Measurements from ENCODE around the gene CD79A. TPM values are rescaled to one million over a fixed set of nuclear protein-coding genes. Genes with fewer than 3 reads are reported as not detected.

Gene CD79A
- total and polyA plus RNA-seq, 2 donors (not counting 3 experiments of a cell fraction or from before 2014, with no cell fraction given), result 0.32 TPM; not detected in 1

GRCh38 chr19:41920882-41921576, 44.0 kb downstream of the CD79A start:
- ChIA-PET CTCF (interaction anchor here (1.0 kb wide), 1 partner anchor 12 kb away, joined by 3 read pairs; no protein-coding TSS in a partner anchor), POLR2A (no interaction called here)
- BruUV-seq (replicated peaks), result no TSS peak
- Histone ChIP-seq H3K9me3 (replicated peaks; ENCODE audit: control insufficient read depth, insufficient read depth, low read length) (no peaks in the 10 kb centered on the region), H3K36me3 (ENCODE audit: control insufficient read depth in 2 of 2, extremely low read depth in 1 of 2, insufficient read depth in 2 of 2, low read length in 2 of 2) (no peaks in the 10 kb centered on the region), H4K20me1 (replicated peaks; ENCODE audit: control insufficient read depth, extremely low read depth, insufficient read depth, low read length) (no peaks in the 10 kb centered on the region), H3K4me2 (ENCODE audit: insufficient read depth, low read length) (no peak overlapping the region), H2AFZ (ENCODE audit: low read depth, low read length) (no peak overlapping the region), H3K4me3 (replicated peaks in 1 of 3; ENCODE audit: insufficient read depth in 1 of 3, low read depth in 1 of 3, low read length in 3 of 3) (no peak overlapping the region), H3K79me2 (ENCODE audit: control insufficient read depth, insufficient read depth, low read length) (no peaks in the 10 kb centered on the region), H3K9me1 (replicated peaks; ENCODE audit: control insufficient read depth, extremely low read depth, insufficient read depth, low read length) (no peaks in the 10 kb centered on the region), H3K4me1 (ENCODE audit: control insufficient read depth, extremely low read depth, insufficient read depth, low read length) (no peaks in the 10 kb centered on the region), H3K9ac (replicated peaks; ENCODE audit: extremely low read depth, insufficient read depth, low read length) (no peak overlapping the region), H3K27me3 (ENCODE audit: control insufficient read depth in 2 of 2, insufficient read depth in 2 of 2, low read length in 2 of 2) (peaks cover 48 to 53% of the 10 kb centered on the region in 2 experiments), H3K27ac (ENCODE audit: insufficient read depth, low read depth, low read length) (no peak overlapping the region)
- intact Hi-C loops (cut with micrococcal nuclease), result no loop called here
- DNase-seq (ENCODE audit: low read depth, low spot score) (no peak), FAIRE-seq (no peak)
- TF ChIP-seq GATA2 (IDR thresholded peaks at IDR 0.05; ENCODE audit: insufficient read depth, insufficient read length, low read depth, low read length) (no peak), EZH2 (IDR thresholded peaks at IDR 0.05; ENCODE audit: borderline replicate concordance, low read depth, low read length, severe bottlenecking) (peak; percentile 54)
- dilution Hi-C loops (cut with MboI; ENCODE audit: extremely low pct_ligation_motif_present, low sequenced_read_pairs), result no loop called here

DNA sequence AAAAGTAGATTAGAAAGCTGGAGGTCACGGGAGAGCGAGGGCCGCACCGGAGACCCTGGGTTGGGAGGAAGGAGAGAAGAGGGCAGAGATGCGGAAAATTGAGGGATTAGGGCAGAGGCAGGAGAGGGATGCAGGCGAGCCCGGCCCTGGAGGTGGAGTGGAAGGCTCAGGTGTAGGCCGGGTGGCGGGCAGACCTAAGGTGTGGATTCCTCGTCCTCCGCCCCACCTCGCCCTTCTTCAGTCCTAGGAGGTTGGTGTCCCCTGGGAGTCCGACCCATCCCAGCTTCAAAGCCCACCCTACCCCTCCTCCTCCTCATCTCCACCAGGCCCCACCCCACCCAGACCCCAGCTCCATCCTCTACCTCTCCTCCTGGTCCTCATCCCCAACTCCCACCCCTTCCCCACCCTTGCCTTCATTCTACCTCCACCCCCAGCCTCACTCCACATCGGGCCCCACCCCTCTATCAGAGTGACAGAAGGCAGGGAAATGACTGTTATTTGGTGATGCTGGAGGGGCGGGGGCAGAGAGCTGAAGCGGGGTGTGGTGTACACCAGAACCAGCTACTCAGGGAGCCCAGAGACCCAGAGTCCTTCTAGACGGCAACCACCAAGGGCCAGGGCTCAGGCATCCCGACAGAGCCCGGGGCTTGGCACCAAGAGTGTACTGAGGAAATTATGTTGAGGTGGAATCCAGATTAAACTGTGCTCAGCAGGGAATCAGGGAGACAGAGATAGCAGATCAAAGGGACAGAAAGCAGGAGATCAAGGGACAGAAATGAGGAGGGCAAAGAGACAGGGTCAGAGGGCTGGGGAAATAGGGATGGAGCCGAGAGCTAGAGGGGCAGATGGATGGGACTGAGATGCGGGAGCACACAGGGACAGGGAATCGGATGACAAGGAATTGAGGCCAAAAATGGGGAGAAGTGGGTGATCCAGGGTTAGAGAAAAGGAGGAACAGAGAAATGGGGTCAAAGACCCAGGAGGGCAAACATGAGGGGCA, 44.8 kb downstream of the CD79A start:
- POLR2A ChIA-PET, result no interaction called here
- H3K4me3 ChIP-seq (replicated peaks in 1 of 3; ENCODE audit: insufficient read depth in 1 of 3, low read depth in 1 of 3, low read length in 3 of 3), result no peak overlapping the region
- H3K27ac ChIP-seq (ENCODE audit: insufficient read depth, low read depth, low read length), result no peak overlapping the region
- H3K36me3 ChIP-seq (ENCODE audit: control insufficient read depth in 2 of 2, extremely low read depth in 1 of 2, insufficient read depth in 2 of 2, low read length in 2 of 2), result no peaks in the 10 kb centered on the region
- no peak overlapping the region for H2AFZ ChIP-seq (ENCODE audit: low read depth, low read length)
- H4K20me1 ChIP-seq (replicated peaks; ENCODE audit: control insufficient read depth, extremely low read depth, insufficient read depth, low read length), result no peaks in the 10 kb centered on the region
- DNase-seq (ENCODE audit: low read depth, low spot score) (no peak), FAIRE-seq (no peak)
- no peaks in the 10 kb centered on the region for H3K79me2 ChIP-seq (ENCODE audit: control insufficient read depth, insufficient read depth, low read length)
- TF ChIP-seq JUN (IDR thresholded peaks at IDR 0.05; ENCODE audit: borderline replicate concordance, insufficient read depth, insufficient read length, low read depth), result no peak
- no peak for TF ChIP-seq GATA2 (IDR thresholded peaks at IDR 0.05; ENCODE audit: insufficient read depth, insufficient read length, low read depth, low read length)
- peak; percentile 70 for TF ChIP-seq EZH2 (IDR thresholded peaks at IDR 0.05; ENCODE audit: borderline replicate concordance, low read depth, low read length, severe bottlenecking)
- no peaks in the 10 kb centered on the region for H3K4me1 ChIP-seq (ENCODE audit: control insufficient read depth, extremely low read depth, insufficient read depth, low read length)
- BruUV-seq (replicated peaks), result no TSS peak
- dilution Hi-C loops (cut with MboI; ENCODE audit: extremely low pct_ligation_motif_present, low sequenced_read_pairs) (no loop called here), intact Hi-C loops (cut with micrococcal nuclease) (no loop called here)
- H3K4me2 ChIP-seq (ENCODE audit: insufficient read depth, low read length), result no peak overlapping the region
- CTCF ChIA-PET, result interaction anchor here (1.0 kb wide), 1 partner anchor 11 kb away, joined by 3 read pairs; no protein-coding TSS in a partner anchor
- no peaks in the 10 kb centered on the region for H3K9me3 ChIP-seq (replicated peaks; ENCODE audit: control insufficient read depth, insufficient read depth, low read length)
- H3K27me3 ChIP-seq (ENCODE audit: control insufficient read depth in 2 of 2, insufficient read depth in 2 of 2, low read length in 2 of 2), result peaks cover 46 to 49% of the 10 kb centered on the region in 2 experiments
- no peak overlapping the region for H3K9ac ChIP-seq (replicated peaks; ENCODE audit: extremely low read depth, insufficient read depth, low read length)
- H3K9me1 ChIP-seq (replicated peaks; ENCODE audit: control insufficient read depth, extremely low read depth, insufficient read depth, low read length), result no peaks in the 10 kb centered on the region
